OCI-LY1 (cell line): Measurements from ENCODE around the gene LARP1.
A peak's percentile ranks its signal among the peaks of the same experiment; 100 is the strongest.
"Not testable (repeated sequence)": the region's sequence is repeated elsewhere in the genome, so short reads cannot be mapped to it uniquely, and the experiment has no call there.

Experiments
- H2AFZ ChIP-seq: fragments of 200-600 bp; sonication (generic), shearing (Covaris generic); 2 replicates; pipeline ENCODE4 v1.6.0; 2014; ENCODE audit warnings: antibody characterized with exemption, mild to moderate bottlenecking, low read length
- H3F3A ChIP-seq: fragments of 200-600 bp; sonication (generic), shearing (Covaris generic); 2 replicates; pipeline ENCODE4 v1.6.0; 2014; ENCODE audit warnings: mild to moderate bottlenecking, antibody characterized with exemption, low read length, moderate library complexity; ENCODE audit not compliant: insufficient read depth
- H3K27ac ChIP-seq: fragments of 200-600 bp; sonication (generic); 2 replicates; pipeline ENCODE4 v1.5.1; 2014; ENCODE audit warnings: low read length, mixed run types, mild to moderate bottlenecking, low read depth; ENCODE audit not compliant: poor library complexity, severe bottlenecking
- H3K27me3 ChIP-seq: fragments of 200-600 bp; sonication (generic); 2 replicates; pipeline ENCODE4 v1.6.0; 2014; ENCODE audit warnings: antibody characterized with exemption, mild to moderate bottlenecking, low read length, moderate library complexity; ENCODE audit not compliant: insufficient read depth
- H3K36me3 ChIP-seq: fragments of 200-600 bp; sonication (generic); 2 replicates; pipeline ENCODE4 v1.6.1; 2014; ENCODE audit warnings: mild to moderate bottlenecking, antibody characterized with exemption, low read length, moderate library complexity, mixed read lengths; ENCODE audit not compliant: insufficient read depth
- H3K4me1 ChIP-seq: fragments of 200-600 bp; sonication (generic); 2 replicates; pipeline ENCODE4 v1.5.1; 2014; ENCODE audit warnings: mild to moderate bottlenecking, low read length, moderate library complexity; ENCODE audit not compliant: insufficient read depth, severe bottlenecking
- H3K4me2 ChIP-seq: fragments of 200-600 bp; sonication (generic), shearing (Covaris generic); 2 replicates; pipeline ENCODE4 v1.6.1; 2014; ENCODE audit warnings: low read length
- H3K4me3 ChIP-seq: fragments of 200-600 bp; sonication (generic); 2 replicates; pipeline ENCODE4 v1.5.1; 2014; ENCODE audit warnings: low read length, low read depth, mild to moderate bottlenecking, mixed read lengths; ENCODE audit not compliant: poor library complexity, severe bottlenecking
- H3K79me2 ChIP-seq: fragments of 200-600 bp; shearing (Covaris generic); 2 replicates; pipeline ENCODE4 v1.6.1; 2016; ENCODE audit warnings: mixed run types, low read length, mixed read lengths; ENCODE audit not compliant: insufficient read depth
- H3K9ac ChIP-seq: fragments of 200-600 bp; sonication (generic), shearing (Covaris generic); 2 replicates; pipeline ENCODE4 v1.6.1; 2014; ENCODE audit warnings: mild to moderate bottlenecking, low read length, mixed read lengths
- H3K9me2 ChIP-seq: fragments of 200-600 bp; sonication (generic), shearing (Covaris generic); 2 replicates; pipeline ENCODE4 v1.6.1; 2014; ENCODE audit warnings: low read depth, mild to moderate bottlenecking, low read length, mixed read lengths
- H3K9me3 ChIP-seq: fragments of 200-600 bp; shearing (Covaris generic); 2 replicates; pipeline ENCODE4 v1.6.1; 2014; ENCODE audit warnings: low read length, mixed read lengths
- H4K20me1 ChIP-seq: fragments of 200-600 bp; sonication (generic), shearing (Covaris generic); 2 replicates; pipeline ENCODE4 v1.6.0; 2016; ENCODE audit warnings: mild to moderate bottlenecking, low read length; ENCODE audit not compliant: insufficient read depth
- EZH2 ChIP-seq: fragments of 200-600 bp; sonication (generic), shearing (Covaris generic); IDR thresholded peaks from 2 replicates; pipeline ENCODE4 v1.8.0; 2017; ENCODE audit warnings: borderline replicate concordance, mixed run types, mild to moderate bottlenecking, antibody characterized with exemption, low read length, moderate library complexity, mixed read lengths
- TF ChIP-seq, protein P1 (sequence below): fragments of 200-600 bp; sonication (generic), shearing (Covaris generic); IDR thresholded peaks from 2 replicates; pipeline ENCODE4 v1.5.1; 2017; ENCODE audit warnings: mild to moderate bottlenecking, antibody characterized with exemption, low read length, moderate library complexity, mixed read lengths

Gene LARP1

DNA sequence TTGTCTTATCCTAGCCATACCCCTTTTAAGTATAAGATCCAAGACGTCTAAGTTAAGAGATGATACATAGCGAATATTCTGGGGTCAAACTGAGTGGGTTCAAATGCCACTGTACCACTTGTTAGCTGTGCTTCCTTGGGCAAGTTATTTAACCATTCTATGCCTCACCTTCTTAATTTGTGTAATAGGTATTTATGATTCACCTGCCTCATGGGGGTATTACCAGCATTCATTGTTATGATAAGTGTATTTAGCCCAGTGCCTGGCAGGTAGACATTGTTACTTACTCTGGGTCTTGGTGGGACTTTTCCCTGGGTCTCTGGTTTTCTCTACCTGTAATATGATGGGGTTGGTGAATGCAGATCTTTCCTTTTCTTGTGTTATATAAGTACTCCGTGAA, 3.8 kb downstream of the LARP1 start:
- Histone ChIP-seq H3K9ac (peak overlapping the region; percentile 47), H3K9me3 (no peaks in the 10 kb centered on the region), H3K36me3 (peaks cover 26% of the 10 kb centered on the region), H3K4me1 (peaks cover 68% of the 10 kb centered on the region), H3K27ac (peak overlapping the region; percentile 27), H3K27me3 (no peaks in the 10 kb centered on the region), H3K9me2 (no peaks in the 10 kb centered on the region), H3K4me3 (peak overlapping the region; percentile 63), H3F3A (no peaks in the 10 kb centered on the region), H4K20me1 (no peaks in the 10 kb centered on the region), H3K79me2 (peaks cover 87% of the 10 kb centered on the region), H2AFZ (no peak overlapping the region), H3K4me2 (peak overlapping the region; percentile 81)
- TF ChIP-seq, protein P1, sequence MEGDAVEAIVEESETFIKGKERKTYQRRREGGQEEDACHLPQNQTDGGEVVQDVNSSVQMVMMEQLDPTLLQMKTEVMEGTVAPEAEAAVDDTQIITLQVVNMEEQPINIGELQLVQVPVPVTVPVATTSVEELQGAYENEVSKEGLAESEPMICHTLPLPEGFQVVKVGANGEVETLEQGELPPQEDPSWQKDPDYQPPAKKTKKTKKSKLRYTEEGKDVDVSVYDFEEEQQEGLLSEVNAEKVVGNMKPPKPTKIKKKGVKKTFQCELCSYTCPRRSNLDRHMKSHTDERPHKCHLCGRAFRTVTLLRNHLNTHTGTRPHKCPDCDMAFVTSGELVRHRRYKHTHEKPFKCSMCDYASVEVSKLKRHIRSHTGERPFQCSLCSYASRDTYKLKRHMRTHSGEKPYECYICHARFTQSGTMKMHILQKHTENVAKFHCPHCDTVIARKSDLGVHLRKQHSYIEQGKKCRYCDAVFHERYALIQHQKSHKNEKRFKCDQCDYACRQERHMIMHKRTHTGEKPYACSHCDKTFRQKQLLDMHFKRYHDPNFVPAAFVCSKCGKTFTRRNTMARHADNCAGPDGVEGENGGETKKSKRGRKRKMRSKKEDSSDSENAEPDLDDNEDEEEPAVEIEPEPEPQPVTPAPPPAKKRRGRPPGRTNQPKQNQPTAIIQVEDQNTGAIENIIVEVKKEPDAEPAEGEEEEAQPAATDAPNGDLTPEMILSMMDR: no peak
- TF ChIP-seq EZH2: no peak

DNA sequence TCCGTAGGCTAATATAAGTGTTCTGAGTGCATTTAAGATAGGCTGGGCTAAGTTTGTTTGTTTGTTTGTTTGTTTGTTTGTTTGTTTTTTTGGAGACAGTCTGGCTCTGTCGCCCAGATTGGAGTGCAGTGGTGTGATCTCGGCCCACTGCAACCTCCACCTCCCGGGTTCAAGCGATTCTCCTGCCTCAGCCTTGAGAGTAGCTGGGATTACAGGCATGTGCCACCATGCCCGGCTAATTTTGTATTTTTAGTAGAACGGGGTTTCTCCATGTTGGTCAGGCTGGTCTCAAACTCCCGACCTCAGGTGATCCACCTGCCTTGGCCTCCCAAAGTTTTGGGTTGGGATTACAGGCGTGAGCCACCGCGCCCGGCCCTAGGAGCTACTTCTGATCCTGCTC, 4.7 kb downstream of the LARP1 start:
- peak overlapping the region; percentile 47; the same call in 1 of the 2 replicates for H3K9ac ChIP-seq
- peak overlapping the region; percentile 63 for H3K4me3 ChIP-seq
- peaks cover 93% of the 10 kb centered on the region for H3K79me2 ChIP-seq
- not testable (repeated sequence) for H2AFZ ChIP-seq, H3F3A ChIP-seq, H3K9me2 ChIP-seq, H3K9me3 ChIP-seq, H4K20me1 ChIP-seq, H3K27me3 ChIP-seq
- peak overlapping the region; percentile 27 for H3K27ac ChIP-seq
- H3K36me3 ChIP-seq: peaks cover 26% of the 10 kb centered on the region
- peak overlapping the region; percentile 81 for H3K4me2 ChIP-seq
- peaks cover 67% of the 10 kb centered on the region for H3K4me1 ChIP-seq

DNA sequence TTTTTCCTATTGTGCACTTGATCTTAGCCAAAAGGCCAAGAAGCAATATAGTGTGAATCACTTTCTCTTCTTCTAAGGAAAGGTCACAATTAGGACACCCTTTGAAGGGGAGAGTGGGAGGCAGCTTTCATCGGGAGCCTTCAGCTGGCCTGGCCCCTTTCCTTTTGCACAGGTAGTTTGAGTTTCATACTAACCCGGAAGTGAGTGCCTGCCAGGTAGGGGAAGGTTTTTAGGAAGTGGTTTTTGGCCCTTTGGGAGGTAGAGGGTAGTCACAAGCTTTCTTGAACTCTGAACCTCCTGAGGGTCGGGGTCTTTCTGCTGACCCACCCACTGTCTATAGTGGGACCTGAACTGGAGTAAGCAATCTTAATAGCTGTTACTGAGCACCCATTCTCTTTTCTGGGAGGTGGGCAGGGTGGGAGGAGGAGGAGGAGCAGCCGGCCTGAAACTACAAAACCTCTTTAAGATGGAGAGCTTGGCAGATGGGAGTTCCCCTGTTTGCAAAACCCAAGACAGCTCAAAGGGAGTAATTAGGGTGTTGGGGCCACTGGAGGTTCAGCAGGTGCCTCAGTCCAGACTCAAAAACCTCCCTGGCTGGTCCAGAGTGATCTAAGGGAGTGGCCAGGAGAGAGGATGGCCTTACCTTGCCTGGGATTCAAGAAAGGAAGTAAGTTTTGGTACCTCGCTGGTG, 6.0 kb downstream of the LARP1 start:
- Histone ChIP-seq H3K4me1 (peaks cover 80% of the 10 kb centered on the region), H3K27me3 (no peaks in the 10 kb centered on the region), H3K9me3 (no peaks in the 10 kb centered on the region), H3K4me2 (peak overlapping the region; percentile 81), H3K9ac (no peak overlapping the region; the same call in 1 of the 2 replicates), H3K79me2 (peaks cover 97% of the 10 kb centered on the region), H3K36me3 (peaks cover 22% of the 10 kb centered on the region), H2AFZ (no peak overlapping the region), H3K4me3 (peak overlapping the region; percentile 63), H4K20me1 (no peaks in the 10 kb centered on the region), H3K27ac (peak overlapping the region; percentile 27), H3K9me2 (no peaks in the 10 kb centered on the region), H3F3A (no peaks in the 10 kb centered on the region)
- TF ChIP-seq EZH2: no peak
- TF ChIP-seq, protein P1: no peak

DNA sequence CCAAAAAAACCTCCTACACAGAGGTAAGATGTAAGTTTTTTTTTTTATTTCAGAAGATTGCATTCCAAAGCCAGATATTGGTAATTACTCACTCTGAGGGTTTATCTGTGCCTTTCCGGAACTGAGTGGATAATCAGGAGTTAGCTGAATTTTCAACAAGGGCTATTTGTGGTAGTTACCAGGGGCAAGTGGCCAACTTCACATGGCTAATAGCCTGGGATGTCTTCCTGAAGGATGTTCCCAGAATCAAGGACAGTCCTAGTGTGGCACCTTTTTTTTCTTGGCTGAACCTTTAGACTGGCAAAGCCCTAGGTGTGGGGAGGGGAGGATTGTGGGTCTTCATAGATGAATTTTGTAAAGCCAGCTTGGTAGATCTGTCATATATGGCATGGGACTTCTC, 7.1 kb downstream of the LARP1 start:
- Histone ChIP-seq H3K4me1 (peaks cover 91% of the 10 kb centered on the region), H3F3A (no peaks in the 10 kb centered on the region), H3K9me3 (no peaks in the 10 kb centered on the region), H3K9ac (no peak overlapping the region), H3K4me2 (peak overlapping the region; percentile 14; the same call in 1 of the 2 replicates), H3K27ac (no peak overlapping the region), H2AFZ (no peak overlapping the region), H3K36me3 (peaks cover 17% of the 10 kb centered on the region; the same call in 1 of the 2 replicates), H3K4me3 (no peak overlapping the region), H3K27me3 (no peaks in the 10 kb centered on the region), H3K9me2 (no peaks in the 10 kb centered on the region), H3K79me2 (peaks cover 98% of the 10 kb centered on the region), H4K20me1 (no peaks in the 10 kb centered on the region)
- TF ChIP-seq EZH2: no peak
- TF ChIP-seq, protein P1: no peak
